HG03025 (cell line): ENCODE data around the gene CORIN.

Source experiments
- ATAC-seq: cut with Tn5 transposase; IDR thresholded peaks from one replicate; pipeline ENCODE4 v1.9.1; 2021; ENCODE audit warnings: mild to moderate bottlenecking, moderate library complexity; ENCODE audit not compliant: unreplicated experiment, low FRiP score

Gene CORIN

DNA sequence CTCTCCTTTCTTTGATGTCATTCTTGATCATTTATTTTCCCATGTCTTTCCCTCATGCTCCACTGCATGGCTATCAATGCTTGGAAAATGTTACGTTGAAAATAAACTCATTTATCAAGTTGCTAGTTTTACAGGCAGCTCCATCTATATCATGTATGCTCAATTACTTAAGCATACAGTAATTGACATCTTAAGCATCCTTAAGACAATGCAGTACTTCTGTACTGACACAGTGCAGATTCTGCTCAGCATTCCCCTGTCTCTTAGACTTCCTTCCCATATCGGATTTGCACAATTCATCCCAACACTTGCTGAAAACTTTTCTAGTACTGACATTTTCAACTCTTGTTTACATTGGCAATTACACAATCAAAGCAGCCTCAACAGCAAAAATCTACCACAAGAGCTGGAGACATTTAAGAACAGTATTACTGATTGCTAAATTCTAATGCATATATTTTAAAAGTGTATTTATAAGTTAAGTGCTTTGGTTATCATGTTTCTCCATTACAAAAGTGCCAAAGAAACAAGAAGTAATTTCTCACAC lies 187.2 kb downstream of the CORIN start:
- no peak for ATAC-seq

DNA sequence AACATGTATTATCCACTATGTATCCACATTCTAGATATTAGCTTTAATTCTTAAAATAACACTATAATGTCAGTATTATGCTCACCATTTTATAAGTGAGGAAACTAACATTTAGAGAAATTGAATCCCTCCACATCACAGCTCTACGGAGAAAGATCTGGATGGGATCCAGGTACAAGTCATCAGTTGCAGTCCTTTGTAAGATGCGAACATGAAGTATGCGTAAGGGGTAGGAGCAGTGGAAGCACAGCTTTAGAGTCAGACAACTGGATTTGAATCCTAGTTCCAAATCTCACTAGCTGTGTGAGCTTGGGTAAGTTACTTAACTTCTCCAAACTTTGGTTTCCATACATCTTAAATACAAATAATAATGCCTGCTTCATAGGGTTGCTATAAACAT lies 190.3 kb downstream of the CORIN start:
- no peak for ATAC-seq

DNA sequence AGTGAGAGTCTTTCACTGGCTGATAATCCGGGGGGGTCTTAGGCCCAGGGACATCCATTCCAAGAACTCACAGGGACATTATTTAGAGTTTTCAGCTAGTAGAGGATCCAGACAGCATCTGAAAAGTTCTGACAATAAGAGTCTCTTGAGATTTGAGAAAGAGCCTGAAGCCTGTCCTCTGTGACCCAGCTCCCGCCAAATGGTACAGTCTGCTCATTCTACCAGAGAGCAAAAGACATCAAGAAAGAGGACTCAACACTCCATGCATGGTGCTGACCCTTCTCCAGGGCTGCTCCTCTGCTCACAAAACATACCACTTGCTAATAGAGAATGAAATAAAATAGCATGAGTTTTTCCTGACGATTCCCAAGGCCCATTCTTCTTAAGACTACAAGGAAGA lies 190.8 kb downstream of the CORIN start:
- ATAC-seq = no peak

DNA sequence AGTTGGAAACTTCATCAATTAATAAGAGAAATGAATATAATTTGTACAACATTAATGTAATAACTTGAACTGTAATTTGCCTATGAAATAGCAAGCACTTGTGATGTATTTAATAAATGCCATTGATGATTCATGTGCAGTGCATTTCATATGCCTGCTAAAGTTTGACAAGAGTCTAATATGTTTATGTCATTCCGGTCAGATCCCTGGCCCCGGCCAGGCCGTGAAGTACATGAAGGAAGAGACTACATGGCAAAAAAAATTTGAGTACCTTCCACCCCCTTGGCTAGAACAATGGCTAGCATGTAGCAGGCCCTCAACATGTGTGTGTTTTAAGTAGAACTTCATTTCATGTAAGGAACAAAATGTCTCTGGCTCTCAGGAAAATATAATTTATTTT lies 191.5 kb downstream of the CORIN start:
- no peak for ATAC-seq

DNA sequence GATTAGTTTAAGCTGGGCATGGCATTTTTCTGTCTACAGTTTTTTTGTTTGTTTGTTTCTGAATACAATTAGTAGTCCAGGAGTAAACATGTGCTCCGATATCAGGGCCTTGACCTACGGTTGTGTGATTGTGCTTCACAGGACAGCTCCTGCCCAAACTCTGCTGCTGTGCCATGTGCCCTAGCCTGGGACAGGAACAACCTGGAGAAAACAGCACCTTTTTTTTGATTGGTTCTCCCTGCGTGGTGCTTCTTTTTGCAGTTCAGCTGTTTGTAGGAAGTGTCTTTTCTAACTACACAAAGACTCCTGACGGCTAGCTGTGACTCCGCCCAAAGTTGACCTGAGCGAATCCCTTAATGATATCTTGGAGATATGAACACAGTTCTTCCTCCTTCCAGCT lies 194.0 kb downstream of the CORIN start:
- no peak for ATAC-seq

DNA sequence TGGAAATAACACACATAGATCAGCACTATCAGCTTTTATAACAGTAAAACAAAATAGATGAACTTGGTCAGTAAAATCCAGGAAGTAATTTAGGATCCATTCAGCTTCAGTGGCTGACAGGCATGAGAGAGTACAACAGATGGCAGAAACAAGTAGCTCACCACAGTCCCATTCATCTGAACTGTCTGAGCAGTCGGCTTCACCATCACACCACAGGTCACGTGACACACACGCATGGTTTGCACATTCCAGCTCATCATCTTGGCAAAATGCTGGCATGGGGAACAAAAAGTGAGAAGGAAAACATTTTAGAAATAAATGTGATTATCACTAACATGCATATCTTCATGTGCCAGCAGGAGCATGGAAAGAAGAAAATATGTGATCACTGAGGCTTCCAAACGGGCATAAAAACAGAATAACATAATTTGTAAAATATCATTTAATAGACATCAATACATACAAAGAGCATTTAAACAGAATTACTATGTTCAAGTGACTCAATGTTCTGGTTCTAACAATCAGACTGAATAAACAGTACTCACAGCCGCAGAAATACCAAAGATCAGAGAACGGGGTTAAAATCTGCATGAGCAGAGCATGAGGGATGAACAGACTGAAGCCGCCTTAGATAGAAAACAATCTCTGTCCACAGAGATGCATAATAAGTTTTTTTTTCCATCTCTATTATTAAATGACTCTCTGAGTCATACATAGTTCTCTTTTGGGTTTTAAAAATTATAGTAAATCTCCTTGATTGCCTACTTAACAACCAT lies 194.7 kb downstream of the CORIN start:
- ATAC-seq = no peak

DNA sequence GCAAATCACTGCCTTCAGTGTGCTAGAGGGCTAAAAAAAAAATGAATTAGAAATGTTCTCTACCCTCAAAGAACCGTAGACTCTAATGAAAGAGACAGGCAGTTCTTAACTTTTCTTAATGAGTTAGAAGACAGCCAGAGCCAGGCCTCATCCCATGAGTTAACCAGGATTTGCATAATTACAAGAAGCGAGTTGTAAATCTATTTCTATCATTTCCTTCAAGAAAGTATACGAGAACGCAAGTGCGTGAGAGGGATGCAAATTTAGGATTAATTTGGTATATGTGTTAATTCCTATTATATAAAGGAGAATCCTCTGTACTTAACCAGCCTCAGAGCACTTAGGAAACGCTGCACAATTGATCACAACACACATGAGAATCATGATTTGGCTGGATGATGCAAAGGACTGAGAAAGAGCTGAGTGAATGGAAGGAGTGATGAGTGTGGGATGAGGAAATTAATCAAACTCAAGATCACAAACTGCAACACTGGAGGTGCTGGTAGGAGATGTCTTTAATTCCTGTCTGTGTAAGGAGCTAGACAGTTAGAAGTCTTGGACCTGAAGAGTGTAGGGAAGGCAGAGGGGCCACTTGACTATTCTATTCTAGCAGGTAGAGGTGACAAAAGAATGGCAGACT lies 195.6 kb downstream of the CORIN start:
- no peak for ATAC-seq

DNA sequence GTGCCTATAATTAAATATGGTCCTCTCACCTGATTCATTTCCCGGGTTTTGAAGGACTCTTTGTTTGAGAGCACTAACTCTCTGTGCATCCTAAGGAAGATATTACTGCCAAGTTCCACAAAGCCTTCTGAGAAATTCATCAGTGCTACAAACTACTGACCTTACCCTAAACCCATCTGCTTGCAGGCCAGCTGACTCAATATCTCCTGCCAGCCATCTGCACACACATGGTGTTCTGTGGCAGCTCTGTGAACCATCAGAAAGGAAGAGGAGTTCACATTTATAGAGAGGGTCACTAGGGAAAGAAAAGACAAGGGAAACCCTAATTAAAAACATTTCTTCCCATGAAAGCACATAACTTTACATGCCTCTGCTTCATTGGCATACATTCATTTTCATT lies 196.1 kb downstream of the CORIN start:
- no peak for ATAC-seq

DNA sequence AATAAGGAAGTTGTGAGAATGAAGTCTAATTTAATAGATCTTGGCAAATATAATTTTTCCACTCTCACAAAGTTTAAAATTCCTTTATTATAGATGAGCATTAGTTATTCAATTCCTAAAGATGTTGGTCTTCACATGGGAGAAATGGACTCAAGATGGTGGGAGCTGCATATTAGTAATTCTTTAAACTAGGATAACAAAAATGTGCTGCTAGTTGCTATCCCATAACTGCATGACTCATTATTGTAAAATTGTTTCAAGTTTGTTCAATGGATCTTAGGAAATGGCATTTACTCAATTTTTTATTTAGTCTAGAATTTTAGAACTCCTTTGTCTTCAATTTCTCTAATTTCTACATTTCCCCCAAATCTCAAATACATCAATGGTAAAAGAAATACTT lies 197.0 kb downstream of the CORIN start:
- no peak for ATAC-seq

DNA sequence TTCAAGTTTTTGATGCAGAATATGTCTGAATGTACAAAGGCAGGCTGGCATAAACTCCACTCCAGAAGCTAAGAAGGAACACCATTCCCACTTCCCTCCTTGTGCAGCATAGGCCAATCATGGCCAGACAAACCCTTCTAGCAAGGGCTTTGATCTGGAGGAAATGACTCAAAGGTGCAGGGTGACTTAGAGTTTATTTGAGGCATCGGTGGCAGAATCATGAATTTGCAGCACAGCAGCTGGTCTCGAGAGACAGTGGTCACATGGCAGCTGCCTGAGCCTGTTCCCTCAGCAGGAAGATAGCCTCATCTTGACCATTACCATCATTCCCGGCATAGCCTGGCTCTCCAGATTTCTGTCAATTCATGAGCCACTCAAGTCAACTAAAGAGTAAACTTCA lies 198.3 kb downstream of the CORIN start:
- no peak for ATAC-seq

DNA sequence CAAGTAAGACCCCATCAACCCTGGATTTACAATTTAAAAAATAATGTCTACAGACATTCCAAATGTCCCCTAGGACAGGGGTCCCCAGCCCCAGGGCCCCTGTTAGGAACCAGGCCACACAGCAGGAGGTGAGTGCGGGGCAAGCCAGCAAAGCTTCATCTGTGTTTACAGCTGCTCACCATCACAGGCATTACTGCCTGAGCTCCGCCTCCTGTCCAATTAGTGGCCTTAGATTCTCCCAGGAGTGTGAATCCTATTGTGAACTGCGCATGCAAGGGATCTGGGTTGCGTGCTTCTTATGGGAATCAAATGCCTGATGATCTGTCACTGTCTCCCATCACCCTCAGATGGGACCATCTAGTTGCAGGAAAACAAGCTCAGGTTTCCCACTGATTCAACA lies 206.7 kb downstream of the CORIN start:
- ATAC-seq = no peak

DNA sequence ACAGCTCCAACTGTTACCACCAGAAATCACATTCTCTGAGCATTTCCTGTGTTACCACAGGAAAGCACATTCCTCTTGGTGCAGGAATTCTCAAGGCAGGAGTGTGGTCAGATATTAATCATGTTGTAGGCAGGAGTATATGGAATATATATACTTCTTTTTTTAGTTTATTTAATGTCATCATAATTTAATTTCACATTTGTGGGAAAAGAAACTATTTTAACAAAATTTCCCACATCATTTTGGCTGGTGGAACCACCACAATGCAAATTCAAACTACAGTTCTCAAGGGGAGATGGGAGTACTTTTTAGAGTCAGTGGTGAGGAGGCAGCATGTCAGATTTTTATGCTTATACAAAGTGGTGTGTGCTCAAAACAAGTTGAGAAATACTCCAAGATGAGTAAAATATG lies 213.8 kb downstream of the CORIN start:
- no peak for ATAC-seq

DNA sequence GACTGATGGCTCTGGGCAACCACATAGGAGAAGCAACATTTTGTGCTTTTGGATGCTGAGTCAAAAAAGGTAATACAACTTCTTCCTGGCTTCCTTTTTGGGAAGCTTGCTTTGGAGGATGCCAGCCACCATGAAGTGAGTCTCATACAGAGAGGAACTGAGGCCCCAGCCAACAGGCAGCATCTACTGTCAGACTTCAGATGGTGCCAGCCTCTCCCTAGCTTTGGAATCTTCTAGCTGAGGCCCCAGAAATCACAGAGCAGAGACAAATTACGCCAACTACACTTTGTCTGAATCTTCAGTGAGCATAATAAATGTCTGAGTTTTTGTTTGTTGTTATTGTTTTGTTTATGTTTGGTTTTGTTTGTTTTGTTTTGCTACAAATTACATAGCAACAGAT lies 216.7 kb downstream of the CORIN start:
- ATAC-seq = no peak

DNA sequence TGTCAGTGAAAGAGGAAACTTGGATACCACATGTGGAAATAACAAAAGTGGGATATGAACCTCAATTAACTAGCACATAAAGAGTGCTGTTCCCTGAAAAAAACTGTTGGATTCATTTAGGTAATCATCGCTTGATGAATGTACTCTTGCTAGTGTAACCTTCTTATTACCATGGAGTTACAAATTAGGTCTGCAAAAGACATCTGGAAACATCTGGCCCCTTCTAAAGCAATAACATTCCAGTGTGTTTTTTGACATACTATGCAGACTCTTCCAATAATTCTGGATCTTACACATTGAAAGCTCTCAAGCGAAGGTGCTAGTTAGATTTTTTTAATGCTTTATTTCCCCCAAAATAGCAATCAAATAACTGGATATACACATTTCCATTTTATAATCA lies 218.2 kb downstream of the CORIN start:
- no peak for ATAC-seq

DNA sequence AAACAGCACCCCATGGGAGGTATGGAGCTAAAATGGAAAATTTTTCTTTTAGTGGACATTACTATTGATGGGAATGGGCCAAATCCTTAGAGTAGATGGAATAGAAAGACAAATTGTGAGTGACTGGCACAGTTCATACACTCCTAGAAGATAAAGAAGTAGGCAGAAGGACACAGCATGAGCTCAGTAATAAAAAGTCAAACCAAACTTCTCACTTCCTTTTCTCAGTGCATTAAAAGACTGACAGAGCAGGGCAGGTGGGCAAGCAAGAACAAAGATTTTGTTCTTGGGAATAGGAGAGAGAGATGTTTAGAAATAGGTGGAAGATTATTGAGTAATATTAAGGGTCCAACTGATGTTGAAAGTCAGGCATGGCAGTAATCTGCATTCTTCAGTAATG lies 220.3 kb downstream of the CORIN start:
- ATAC-seq = peak; percentile 77

DNA sequence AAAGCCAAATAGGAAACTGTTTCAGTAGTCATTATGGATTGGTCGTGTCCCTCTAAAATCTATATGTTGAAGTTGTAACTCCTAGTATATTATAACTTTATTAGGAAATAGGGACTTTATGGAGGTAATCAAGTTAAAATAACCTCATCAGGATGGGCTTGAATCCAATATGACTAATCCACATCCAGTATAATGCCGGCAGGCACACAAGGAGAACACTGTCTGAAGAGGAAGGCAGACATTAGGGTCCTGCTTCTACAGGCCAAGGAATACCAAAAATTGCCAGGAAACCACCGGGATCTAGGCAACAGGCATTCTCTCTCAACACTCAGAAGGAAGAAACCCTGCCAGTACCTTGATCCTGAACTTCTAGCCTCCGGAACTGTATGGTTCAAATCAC lies 222.5 kb downstream of the CORIN start:
- no peak for ATAC-seq

DNA sequence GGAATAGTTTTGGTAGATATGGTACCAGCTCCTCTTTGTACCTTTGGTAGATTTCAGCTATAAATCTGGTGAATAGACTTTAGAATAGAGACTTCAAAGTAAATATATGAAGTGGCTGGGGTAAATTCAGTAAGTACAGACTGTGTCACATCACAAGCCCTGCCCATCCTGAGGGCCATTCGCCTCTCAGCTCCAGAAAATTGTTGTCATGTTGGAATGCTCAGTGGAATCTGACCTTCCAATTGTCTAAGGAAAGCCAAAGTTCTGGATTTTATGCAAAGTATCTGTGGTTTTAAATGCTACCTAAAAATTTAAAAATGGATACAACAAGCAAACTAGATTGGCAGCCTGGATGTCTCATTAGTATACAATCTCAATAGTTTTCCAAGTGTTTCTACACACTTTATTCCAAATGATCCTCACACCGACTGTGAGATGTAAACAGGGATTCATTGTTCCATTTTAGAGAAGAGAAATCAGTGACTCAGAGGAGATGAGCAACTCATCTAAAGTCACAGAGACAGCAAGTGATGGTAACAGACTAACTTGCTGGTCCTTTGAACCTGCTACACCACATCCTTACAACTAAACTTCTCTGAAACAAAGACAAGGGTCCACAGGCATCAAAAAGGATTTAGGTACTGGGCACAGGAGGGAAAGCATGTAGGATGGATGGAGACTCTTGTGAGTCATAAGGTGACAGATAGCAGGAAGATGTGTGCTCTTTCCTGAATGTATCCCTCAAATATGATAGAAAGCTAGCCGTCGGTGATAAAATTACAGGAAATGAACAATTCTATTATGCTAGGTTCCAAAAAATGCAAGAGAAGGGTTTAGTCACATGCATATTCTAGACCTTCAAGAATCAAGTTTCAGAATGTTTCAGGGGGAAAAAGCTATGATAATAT lies 225.5 kb downstream of the CORIN start:
- no peak for ATAC-seq

DNA sequence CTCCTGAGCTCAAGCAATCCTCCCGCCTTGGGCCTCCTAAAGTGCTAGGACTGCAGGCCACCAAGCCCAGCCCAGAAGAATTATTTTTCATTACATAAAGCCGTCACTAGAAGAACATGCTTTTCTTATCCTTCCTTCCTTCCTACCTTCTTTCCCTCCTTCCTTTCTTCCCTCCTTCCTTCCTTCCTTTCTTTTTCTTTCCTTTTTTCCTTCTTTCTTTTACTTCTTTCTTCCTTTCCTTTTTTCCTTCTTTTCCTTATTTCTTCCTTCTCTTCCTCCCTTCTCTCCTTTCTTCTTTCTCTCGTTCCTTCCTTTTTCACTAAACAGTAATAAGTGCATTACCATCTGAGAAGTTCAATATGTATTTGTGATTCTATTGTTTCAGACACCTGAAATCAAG lies 231.4 kb downstream of the CORIN start:
- no peak for ATAC-seq

DNA sequence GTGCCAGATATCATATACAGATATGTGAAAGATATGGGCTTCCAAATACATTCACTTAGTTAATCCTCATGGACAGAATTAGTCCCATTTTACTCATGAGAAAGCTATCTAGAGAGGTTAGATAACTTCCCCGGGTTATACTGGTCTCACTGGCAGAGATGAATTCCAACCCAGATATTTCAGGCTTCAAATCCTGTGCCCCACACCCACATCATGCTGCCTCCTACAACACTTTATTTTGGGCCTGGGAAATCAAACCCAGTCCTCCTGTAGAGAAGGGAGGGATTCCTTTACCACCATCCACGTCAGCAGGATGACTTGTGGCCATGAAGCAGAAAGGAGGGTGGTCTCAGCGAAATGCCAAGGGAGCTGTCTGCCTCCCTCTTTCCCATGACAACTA lies 239.0 kb downstream of the CORIN start:
- no peak for ATAC-seq

DNA sequence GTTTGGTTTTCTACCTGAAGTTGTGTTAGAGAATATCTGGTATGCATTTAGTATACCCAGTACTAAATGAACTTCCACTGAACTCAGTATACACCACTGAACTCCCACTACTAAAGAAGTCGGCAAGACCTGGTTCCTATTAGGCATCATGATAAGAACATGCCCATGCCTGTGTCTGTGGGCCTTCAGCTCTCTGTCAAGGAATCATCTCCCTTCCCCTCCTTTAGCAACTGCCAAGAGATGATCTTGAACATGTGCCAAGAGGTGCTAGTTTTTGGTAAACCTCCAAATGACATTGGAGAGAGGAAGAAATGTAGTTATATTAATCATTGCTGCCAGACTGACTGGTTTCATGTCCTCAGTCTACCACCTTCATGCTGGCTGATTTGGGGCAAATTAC lies 239.5 kb downstream of the CORIN start:
- no peak for ATAC-seq

DNA sequence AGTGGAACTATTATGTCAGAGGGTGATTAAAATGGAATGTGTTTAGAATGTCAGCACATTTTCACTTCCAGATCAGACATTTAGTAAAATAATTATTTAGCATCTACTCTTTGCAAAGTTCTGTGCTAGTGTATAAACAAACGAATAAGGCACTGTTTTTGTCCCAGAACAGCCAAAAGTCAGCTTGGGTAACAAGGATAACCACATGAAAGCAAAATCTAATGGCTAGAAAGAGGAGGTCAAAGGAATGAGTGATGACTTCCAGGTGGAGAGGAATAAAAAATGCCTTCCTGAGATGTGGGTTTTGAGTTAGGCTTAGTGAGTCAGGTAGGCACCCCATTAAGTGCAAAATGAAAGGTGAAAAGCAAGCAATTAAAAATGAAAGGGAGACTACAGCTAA lies 240.2 kb downstream of the CORIN start:
- no peak for ATAC-seq
